ENCODE results near the gene WIPF2.
"Not testable (repeated sequence)": the region's sequence is repeated elsewhere in the genome, so short reads cannot be mapped to it uniquely, and the experiment has no call there.

The WIPF2 gene

DNA sequence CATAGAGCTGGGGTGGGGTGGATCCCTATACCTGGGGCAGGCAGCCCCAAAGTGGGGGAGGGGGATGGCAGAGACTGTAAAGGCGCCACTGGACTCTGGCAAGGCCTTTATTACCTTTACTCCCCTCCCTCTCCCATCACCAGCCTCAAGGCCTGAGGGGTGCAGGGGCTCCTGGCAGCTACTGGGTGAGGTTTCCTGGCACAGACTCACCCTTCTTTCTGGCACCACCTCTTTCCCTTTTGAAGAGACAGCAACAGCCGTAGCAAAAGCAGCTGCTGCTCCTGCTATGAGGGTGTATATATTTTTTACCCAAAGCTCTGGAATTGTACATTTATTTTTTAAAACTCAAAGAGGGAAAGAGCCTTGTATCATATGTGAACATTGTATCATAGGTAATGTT, 24.3 kb upstream of the WIPF2 start:
- no peak for DNase-seq

DNA sequence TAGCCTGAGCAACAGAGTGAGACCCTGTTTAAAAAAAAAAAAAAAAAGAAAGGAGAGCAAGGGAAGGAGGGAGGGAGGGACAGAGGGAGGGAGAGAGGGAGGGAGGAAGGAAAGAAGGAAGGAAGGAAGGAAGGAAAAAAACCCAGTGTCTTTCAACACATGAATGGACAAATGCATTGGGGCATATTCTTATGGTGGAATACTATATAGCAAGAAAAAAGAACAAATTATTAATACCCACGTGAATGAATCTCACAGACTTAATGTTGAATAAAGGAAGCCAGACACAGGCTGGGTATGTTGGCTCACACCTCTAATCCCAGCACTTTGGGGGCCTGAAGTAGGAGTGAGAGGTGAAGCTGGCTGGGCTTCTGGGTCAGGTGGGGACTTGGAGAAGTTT, 21.6 kb upstream of the WIPF2 start:
- no peak for DNase-seq

DNA sequence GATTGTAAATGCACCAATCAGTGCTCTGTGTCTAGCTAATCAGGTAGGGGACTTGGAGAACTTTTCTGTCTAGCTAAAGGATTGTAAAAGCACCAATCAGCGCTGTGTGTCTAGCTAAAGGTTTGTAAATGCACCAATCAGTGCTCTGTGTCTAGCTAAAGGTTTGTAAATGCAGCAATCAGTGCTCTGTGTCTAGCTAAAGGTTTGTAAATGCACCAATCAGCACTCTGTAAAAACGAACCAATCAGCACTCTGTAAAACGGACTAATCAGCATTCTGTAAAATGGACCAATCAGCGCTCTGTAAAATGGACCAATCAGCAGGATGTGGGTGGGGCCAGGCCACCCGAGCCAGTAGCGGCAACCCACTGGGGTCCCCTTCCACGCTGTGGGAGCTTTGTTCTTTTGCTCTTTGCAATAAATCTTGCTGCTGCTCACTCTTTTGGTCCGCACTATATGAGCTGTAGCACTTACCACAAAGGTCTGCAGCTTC, 21.1 kb upstream of the WIPF2 start:
- not testable (repeated sequence) for DNase-seq

DNA sequence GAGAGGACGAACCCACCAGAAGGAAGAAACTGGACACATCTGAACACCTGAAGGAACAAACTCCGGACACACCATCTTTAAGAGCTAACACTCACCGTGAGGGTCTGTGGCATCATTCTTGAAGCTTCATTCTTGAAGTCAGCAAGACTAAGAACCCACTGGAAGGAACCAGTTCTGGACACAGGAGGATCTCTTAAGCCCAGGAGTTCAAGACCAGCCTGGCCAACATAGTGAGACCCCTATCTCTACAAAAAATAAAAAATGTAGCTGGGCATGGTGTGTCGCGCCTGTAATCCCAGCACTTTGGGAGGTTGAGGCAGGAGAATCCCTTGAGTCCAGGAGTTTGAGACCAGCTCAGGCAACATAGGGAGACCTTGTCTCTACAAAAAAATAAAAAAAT, 20.5 kb upstream of the WIPF2 start:
- no peak for DNase-seq

DNA sequence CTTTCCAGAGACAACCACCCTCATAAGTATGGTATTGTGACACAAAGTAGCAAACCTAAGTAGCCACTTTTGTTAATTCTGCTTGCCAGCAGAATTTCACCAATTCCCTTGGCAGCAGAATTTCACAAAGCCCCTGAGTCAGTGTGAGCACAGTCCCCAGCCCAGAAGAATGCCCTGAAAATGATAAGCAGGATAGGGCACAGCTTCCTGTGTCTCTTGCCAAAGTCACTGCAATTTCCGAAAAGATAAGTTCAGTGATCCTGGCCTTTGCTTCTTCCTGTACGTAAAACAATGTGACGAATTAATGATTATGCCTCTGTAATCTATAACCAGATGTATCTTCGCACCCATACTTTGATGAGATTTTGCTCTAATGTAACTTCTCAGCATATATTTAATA, 16.0 kb upstream of the WIPF2 start:
- DNase-seq, result no peak

DNA sequence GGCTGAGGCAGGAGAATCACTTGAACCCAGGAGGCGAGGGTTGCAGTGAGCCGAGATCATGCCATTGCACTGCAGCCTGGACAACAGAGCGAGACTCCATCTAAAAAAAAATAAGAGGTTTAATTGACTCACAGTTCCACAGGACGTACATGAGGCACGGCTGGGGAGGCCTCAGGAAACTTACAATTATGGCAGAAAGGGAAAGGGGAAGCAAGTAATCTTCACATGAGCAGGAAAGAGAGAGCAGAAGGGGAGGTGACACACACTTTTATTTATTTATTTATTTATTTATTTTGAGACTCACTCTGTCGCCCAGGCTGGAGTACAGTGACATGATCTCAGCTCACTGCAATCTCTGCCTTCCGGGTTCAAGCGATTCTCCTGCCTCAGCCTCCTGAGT, 12.9 kb upstream of the WIPF2 start:
- DNase-seq, result not testable (repeated sequence)

DNA sequence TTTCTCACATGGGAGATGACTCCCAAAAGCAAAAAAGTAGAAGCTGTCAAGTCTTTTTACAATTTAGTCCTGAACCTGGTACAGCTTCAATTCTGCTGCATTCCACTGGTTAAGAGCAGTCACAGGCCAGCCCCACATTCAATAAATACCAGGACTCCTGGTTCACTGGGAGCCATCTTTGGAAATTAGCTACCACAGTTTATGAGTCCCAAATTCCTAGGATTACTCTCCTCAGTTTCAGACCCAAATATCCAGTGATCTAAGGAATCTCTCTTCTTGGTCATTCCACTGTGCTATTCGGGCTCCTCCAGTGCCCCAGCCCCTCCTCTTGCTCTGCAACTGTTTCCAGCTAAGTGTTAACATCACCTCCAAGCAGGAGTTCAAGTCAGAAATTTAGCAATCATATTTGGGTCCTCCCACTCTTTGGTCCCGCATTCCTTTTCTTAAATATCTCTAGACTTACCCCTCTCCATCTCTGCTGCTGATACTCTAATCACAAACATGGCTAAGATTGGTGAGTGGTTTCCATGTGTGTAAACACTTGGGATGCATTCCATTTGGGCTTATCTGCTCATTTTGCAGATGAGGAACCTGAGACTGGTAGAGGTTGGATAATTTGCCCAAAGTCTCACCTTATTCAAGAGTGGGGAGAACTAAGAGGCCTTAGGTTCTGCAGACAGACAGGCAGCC, 9.6 kb upstream of the WIPF2 start:
- DNase-seq, result no peak

DNA sequence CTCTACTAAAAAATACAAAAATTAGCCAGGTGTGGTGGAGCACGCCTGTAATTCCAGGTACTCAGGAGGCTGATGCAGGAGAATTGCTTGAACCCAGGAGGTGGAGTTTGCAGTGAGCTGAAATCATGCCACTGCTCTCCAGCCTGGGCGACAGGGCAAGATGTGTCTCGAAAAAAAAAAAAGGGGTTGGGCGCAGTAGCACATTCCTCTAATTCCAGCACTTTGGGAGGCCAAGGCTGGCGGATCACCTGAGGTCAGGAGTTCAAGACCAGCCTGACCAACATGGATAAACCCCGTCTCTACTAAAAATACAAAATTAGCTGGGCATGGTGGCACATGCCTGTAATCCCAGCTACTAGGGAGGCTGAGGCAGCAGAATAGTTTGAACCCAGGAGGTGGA, 5.2 kb upstream of the WIPF2 start:
- not testable (repeated sequence) for DNase-seq

DNA sequence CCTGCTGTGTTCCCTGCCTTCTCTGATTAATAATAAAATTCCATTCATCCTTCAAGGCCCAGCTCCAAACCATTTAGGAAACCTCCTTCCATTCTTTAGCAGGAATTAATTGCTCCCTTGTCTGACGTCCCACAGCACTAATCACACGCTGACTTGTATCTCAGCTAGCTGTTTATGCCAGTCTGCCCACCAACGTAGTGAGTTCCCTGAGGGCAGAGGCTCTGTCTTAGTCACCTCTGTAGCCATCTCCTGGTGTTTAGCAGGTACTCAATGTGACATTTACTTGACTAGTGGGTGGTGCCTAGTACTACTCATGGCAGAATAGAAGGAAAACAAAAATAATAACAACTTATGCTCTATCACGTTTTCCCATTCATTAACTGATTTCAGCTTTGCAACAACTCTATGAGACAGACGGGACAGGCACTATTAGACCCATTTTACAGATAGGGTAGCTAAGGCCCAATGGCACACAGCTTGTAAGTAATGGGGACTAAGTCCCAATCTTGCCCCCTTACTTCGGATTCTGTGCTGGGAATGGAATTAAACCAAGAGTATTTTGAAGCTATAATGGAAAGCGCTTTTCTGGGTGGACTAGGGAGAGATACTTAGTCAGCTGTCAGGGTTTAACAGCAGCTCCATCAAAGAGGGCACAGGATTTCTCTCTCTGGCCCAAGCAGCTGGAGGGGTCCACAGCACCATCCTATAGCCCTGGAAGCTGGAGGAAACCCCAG, 931 bp upstream of the WIPF2 start:
- DNase-seq, result no peak

DNA sequence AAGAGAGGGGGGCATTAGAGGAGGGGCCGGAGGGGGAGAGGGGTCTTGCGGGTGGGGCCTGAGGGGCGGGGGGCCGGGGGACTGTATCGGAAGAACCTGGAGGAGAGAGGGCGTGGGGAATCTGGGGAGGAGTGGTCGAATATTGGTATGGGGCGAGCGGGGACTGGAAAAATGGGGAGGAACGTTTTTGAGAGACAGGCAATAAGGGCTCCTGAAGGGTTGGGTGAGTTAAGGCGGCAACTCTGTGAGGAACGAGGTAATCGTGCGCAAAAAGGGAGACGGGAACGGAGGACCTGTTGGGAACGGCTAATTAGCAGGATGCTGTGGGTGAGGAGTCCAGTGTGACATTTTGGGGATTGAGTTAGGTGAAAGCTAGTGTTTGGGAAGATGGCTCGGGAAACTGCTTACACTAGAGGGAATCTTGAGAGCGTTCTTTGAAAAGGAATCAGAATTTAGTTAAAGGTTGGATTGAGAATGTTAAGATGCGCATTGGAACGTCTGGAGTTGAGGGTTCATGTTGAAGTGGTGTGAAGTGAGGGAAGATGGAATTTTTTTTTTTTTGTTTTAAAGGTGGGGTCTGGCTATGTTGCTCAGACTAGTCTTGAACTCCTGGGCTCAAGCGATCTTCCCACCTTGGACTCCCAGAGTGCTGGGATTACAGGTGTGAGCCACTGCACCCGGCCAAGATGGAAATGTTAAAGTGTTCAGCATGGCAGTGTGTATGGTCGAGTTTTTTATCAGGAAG, 662 bp downstream of the WIPF2 start:
- DNase-seq, result peak; percentile 68

DNA sequence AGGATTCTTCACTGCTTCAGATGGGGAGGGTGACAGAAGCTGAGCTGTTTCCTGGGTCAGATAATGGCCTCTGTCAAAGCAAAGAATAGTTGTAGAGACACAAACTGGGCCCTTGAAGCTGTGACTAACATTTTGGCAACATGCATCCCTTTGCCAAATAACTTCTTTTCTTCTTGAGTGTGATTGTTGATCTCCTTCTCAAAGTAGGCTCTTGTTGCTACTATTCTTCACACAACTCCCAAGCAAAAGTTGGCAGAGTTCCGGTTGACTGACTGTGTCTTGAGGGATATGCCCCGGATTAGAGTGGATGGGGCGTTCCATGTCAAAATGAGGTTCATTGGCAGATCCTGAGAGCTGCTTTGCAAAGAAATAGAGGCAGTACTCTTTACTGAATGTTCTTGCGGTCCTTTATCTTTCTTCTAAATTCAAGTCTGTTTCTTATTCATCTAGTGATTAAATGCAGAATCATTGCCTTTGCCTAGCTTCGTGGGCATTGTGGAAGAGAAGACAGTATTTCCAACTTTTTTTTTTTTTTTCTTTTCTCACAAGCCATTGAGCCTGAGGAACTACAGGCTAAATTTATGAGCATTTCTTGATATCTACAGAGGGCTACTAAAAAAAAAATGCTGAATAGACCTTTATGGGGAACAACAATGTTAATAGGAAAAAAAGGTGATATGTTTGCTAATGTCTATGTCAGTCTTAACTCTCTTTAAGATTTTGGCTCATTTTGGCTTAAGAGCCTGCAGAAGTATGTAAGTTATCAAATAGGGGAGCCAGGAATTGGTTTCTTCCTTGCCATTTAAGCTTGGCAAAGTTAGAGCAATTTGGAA, 5.8 kb downstream of the WIPF2 start:
- no peak for DNase-seq

DNA sequence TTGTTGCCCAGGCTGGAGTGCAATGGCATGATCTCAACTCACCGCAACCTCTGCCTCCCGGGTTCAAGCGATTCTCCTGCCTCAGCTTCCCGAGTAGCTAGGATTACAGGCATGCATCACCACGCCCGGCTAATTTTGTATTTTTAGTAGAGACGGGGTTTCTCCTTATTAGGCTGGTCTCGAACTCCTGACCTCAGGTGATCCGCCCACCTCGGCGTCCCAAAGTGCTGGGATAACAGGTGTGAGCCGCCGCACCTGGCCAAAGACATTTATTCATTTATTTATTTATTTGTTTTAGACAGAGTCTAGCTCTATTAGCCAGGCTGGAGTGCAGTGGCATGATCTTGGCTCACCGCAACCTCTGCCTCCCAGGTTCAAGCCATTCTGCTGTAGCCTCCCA, 10.0 kb downstream of the WIPF2 start:
- not testable (repeated sequence) for DNase-seq

DNA sequence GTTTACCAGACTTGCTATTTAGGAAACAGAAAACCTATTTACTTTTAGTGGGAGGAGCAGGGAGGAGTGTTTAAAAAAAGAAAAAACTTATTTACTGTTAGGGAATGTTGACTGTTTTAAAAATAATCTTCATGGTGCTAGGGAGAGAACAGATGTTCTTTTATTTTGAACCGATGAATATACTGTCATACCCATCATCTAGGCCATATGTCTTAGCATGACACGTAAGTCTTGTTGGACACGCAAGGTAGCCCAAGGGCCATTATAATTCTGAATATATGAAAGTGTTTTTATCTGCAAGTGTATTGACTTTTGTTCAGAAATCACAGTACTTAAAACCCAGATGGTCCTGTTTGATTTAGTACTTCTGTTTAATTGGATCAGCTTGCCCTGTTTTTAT, 11.6 kb downstream of the WIPF2 start:
- no peak for DNase-seq

DNA sequence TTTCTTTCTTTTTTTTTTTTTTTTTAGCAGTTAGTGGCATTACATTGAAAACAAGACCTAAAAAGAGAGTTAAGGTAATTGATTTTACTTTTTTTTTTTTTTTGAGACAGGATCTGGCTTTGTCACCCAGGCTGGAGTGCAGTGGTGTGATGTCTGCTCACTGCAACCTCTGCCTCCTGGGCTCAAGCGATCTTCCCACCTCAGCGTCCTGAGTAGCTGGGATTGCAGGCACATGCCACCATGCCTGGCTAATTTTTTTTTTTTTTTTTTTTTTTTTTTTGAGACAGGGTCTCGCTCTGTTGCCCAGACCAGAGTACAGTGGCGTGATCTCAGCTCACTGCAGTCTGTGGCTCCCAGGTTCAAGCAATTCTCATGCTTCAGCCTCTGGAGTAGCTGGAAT, 12.8 kb downstream of the WIPF2 start:
- DNase-seq, result not testable (repeated sequence)

DNA sequence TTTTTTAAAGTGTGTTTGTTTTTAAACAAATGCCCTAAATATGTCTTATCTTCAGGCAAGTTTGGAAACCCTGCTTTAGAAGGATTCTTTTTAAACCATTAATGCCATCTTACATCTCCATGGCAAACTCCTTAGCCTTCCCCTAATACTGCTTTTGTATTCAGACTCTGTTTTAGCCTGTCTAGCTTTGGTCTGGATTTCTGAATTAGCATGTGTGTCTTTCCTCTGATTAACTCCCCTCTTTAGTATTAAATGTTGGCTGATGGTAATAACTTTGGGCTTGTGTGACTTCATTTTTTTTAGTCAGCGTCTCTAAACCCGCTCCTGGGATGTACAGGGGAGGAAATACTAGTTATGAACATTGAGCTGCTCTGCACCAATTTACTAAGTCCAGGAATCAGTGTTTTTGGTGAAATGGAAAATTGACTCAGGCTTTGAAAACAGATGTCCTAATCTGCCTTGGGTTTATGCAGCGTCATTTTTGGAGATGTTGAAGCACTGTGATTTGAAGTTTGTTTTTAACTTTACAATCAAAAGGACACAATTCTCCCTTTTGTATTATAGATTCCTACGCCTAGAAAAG, 22.2 kb downstream of the WIPF2 start:
- DNase-seq, result no peak

DNA sequence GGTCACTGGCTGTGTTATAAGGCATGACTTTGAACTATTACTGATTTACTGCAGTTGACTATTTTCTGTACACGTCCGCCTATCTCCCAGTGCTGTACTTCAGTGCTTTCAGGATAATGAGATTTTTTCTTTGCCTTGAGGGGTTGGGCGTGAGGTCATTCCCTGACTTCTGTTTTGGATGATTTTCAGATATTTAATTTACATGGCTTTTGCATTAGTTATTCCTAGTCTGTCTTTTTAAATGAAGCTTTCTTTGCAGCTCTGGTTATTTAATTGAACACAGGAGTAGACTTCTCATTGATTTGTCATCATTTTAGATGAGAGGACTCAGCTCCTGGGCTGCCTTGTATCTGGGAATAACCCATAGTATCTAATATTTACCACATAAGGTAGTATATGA, 23.7 kb downstream of the WIPF2 start:
- no peak for DNase-seq

DNA sequence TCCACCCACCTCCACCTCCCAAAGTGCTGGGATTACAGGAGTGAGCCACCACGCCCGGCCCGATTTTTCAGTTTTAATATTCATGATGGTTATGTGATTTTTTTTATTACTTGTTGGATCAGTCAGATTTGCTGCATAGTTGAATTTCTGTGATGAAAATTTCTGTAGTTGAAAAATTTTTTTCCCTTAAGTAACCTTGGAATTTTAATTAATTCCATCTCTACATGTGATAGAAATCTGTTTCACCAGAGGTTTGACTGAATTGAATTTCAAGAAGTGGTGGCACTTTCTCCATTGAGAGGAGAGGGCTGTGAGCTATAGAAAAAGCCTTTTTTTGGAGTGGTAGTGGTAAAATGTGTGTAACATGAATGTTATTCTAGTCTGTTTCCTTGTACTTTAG, 24.7 kb downstream of the WIPF2 start:
- DNase-seq, result no peak

DNA sequence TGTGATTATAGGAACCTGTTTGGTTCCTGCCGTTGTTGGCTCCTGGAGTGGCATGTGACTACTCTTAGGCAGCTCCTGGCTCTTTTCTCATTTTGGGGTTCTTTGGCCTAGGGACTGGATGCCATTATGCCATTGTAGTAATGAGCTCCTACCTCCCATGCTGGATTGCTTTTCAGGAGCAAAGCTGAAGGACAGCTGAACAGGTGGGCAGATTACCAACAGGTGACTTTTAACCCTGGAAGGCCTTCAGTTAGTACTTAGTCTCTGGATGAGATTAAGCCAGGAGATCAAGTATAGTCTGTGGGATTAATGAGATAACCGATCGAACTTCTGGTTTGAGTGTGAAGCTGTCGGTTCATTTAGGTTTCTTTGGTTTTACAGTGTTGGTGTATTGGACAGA, 25.2 kb downstream of the WIPF2 start:
- no peak for DNase-seq

DNA sequence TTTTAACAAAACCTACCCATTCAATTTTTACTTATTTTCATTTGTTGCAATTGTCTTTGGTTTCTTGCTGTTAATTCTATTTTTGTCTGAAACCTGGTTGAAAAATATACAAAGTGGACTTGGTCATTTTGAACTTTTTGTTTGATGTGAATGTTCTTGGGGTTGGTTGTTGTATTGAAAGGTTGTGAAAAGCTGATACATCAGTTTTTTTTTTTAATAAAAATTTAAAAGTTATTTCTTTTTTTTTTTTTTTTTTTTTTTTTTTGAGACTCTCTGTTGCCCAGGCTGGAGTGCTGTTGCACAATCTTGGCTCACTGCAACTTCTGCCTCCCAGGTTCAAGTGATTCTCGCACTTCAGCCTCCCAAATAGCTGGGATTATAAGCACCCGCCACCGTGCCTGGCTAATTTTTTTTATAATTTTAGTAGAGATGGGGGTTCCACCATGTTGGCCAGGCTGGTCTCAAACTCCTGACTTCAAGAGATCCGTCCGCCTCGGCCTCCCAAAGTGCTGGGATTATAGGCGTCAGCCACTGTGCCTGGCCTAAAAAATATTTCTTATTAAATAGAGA, 28.9 kb downstream of the WIPF2 start:
- no peak for DNase-seq

DNA sequence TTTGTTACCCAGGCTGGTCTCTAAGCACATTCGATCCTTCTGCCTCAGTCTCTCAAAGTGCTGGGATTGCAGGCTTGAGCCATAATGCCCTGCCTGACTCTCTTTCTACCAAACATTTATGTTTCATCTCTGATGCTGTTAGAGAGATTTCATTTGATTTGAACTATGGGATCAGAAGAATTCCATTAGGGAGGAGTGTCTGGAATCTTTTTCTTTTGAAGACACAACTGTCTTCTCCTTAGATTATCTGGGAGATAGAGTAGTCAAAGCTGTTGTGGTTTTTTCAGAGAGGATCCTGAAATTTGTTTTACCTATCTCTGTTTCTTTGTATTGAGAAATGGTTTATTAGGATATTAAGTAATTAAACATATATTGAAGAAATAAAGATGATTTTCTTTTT, 29.4 kb downstream of the WIPF2 start:
- no peak for DNase-seq

DNA sequence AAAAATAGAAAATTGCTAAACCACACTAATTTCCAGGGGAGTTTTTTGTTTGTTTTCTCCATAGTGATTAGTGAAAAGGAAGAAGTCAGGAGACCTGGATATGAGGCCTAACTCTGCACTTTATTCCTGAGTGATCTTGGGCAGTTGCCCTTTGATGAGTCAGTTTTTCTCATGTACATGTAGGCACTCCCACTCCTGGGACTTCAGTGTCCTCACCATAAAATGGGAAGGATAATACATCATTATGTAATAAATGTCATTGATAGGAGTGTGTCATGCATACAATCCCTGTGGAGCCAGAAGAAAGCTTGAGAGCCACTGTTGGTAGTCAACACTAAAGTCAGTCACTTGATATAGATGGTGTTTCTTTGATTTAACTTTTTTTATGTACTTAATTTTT, 32.5 kb downstream of the WIPF2 start:
- DNase-seq, result no peak

DNA sequence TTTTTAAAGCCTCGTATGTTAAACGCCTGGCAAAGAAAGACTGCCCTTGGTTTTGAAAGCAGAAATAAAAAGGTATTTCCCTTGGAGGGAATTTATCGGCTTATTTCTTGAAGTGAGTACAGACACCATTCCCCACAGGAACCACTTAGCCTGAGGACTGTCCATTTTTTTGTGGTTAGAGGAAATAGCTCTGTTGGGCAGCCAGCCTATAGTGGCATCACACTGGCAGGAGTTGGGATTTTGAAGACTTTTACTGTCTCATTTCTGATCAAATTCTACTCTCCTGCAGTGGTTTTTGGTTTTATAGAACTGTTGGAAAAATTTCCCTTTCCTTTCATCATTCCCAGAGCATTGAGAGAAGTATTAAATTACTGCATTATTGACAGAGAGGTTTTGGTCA, 34.5 kb downstream of the WIPF2 start:
- no peak for DNase-seq
